ENCODE data around the gene ZNF69. TPM values are rescaled to one million over a fixed set of nuclear protein-coding genes. Genes with fewer than 3 reads are reported as not detected.
"Not testable (repeated sequence)": the region's sequence is repeated elsewhere in the genome, so short reads cannot be mapped to it uniquely, and the experiment has no call there.

The ZNF69 gene
- total RNA-seq, 2 experiments from 2014 or later = 9.7 to 13.9 TPM

- intact Hi-C loops (cut with micrococcal nuclease; ENCODE audit: unreplicated experiment) = no loop called here
- peaks cover 6% of the 10 kb centered on the region for H3K4me1 ChIP-seq (ENCODE audit: insufficient read depth, low read length, poor library complexity, severe bottlenecking)
- ChIA-PET CTCF (ENCODE audit: unreplicated experiment) (no interaction called here), POLR2A (interaction anchor here (0.6 kb wide), 1 partner anchor 559 kb away, joined by 3 read pairs; no protein-coding TSS in a partner anchor)
- H3K4me3 ChIP-seq (ENCODE audit: low read depth, low read length, poor library complexity, severe bottlenecking) = no peak overlapping the region
- no peak overlapping the region for H3K4me2 ChIP-seq (ENCODE audit: low read length)
- no peaks in the 10 kb centered on the region for H3K9me3 ChIP-seq (ENCODE audit: low read length)
- DNase-seq (ENCODE audit: low spot score) = no peak
- no peaks in the 10 kb centered on the region for H3K9me2 ChIP-seq (ENCODE audit: insufficient read depth, low read length)
- H4K20me1 ChIP-seq (ENCODE audit: insufficient read depth, low read length) = no peaks in the 10 kb centered on the region
- no peak overlapping the region for H2AFZ ChIP-seq (ENCODE audit: low read length)
- H3K79me2 ChIP-seq (ENCODE audit: insufficient read depth, low read depth, low read length) = no peaks in the 10 kb centered on the region
- BruUV-seq (replicated peaks) = no TSS peak
- H3K36me3 ChIP-seq (ENCODE audit: insufficient read depth, low read length) = no peaks in the 10 kb centered on the region
- no peak overlapping the region for H3K27ac ChIP-seq (ENCODE audit: low read depth, low read length, poor library complexity, severe bottlenecking)
- TF ChIP-seq CTCF (conservative IDR thresholded peaks at IDR 0.05; ENCODE audit: low read length) (no peak), EZH2phosphoT487 (IDR thresholded peaks at IDR 0.05; ENCODE audit: borderline replicate concordance, low read depth, low read length) (no peak)
These were observed 5.0 kb upstream of the ZNF69 start for GRCh38 chr19:11882606-11883005.

DNA sequence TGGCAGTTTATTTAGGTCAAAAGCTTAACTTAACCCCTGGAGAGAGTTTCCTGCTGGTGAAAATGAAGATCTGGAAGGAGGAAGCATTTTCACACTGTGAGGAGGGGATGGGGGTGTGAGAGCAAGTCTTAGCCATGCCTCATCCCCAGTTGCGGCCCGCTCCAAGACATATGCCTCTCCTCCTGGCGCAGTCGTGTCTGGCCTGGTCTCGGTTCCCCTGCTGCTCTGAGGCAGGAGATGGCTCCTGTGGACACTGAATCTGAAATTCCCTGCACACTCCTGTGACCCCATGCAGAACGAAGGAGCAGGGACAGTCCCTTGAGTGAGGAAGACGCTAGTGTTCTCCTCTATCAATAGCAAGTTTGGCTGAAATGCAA, 360 bp upstream of the ZNF69 start:
- Histone ChIP-seq H3K79me2 (ENCODE audit: insufficient read depth, low read depth, low read length) (no peaks in the 10 kb centered on the region), H3K4me3 (ENCODE audit: low read depth, low read length, poor library complexity, severe bottlenecking) (peak overlapping the region; percentile 83), H3K27ac (ENCODE audit: low read depth, low read length, poor library complexity, severe bottlenecking) (no peak overlapping the region), H3K36me3 (ENCODE audit: insufficient read depth, low read length) (no peaks in the 10 kb centered on the region), H3K4me1 (ENCODE audit: insufficient read depth, low read length, poor library complexity, severe bottlenecking) (peaks cover 14% of the 10 kb centered on the region), H3K4me2 (ENCODE audit: low read length) (peak overlapping the region; percentile 81), H3K9me2 (ENCODE audit: insufficient read depth, low read length) (no peaks in the 10 kb centered on the region), H3K9me3 (ENCODE audit: low read length) (no peaks in the 10 kb centered on the region), H2AFZ (ENCODE audit: low read length) (peak overlapping the region; percentile 97), H4K20me1 (ENCODE audit: insufficient read depth, low read length) (no peaks in the 10 kb centered on the region)
- TF ChIP-seq EZH2phosphoT487 (IDR thresholded peaks at IDR 0.05; ENCODE audit: borderline replicate concordance, low read depth, low read length) (no peak), CTCF (conservative IDR thresholded peaks at IDR 0.05; ENCODE audit: low read length) (no peak)
- BruUV-seq (replicated peaks) = no TSS peak
- CTCF ChIA-PET (ENCODE audit: unreplicated experiment) = interaction anchor here (0.6 kb wide), 1 partner anchor 35 kb away, joined by 3 read pairs; no protein-coding TSS in a partner anchor
- POLR2A ChIA-PET = interaction anchor here (0.6 to 1.4 kb wide), 2 partner anchors 101 to 244 kb away, joined by 3 read pairs; no protein-coding TSS in a partner anchor
- intact Hi-C loops (cut with micrococcal nuclease; ENCODE audit: unreplicated experiment) = no loop called here
- peak; percentile 10 for DNase-seq (ENCODE audit: low spot score)

DNA sequence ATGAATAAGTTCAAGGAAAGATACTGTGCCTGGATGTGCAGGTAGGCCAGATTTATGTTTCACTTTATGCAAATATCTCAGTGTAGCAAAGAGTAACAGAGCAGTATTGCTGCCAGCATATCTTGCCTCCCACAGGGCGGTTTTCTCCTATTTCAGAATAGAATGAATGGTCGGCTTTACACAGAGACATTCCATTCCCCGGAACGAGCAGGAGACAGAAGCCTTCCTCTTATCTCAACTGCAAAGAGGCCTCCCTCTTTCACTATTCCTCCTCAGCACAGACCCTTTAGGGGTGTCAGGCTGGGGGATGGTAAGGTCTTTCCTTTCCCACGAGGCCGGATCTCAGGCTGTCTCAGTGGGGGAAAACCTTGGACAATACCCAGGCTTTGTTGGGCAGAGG, 2.3 kb downstream of the ZNF69 start:
- intact Hi-C loops (cut with micrococcal nuclease; ENCODE audit: unreplicated experiment); H3K36me3 ChIP-seq (ENCODE audit: insufficient read depth, low read length); H3K9me2 ChIP-seq (ENCODE audit: insufficient read depth, low read length); H4K20me1 ChIP-seq (ENCODE audit: insufficient read depth, low read length); CTCF ChIA-PET (ENCODE audit: unreplicated experiment); DNase-seq (ENCODE audit: low spot score); H3K9me3 ChIP-seq (ENCODE audit: low read length); H3K79me2 ChIP-seq (ENCODE audit: insufficient read depth, low read depth, low read length); POLR2A ChIA-PET; H2AFZ ChIP-seq (ENCODE audit: low read length); H3K27ac ChIP-seq (ENCODE audit: low read depth, low read length, poor library complexity, severe bottlenecking); H3K4me3 ChIP-seq (ENCODE audit: low read depth, low read length, poor library complexity, severe bottlenecking); H3K4me2 ChIP-seq (ENCODE audit: low read length): not testable (repeated sequence)
- BruUV-seq (replicated peaks) = TSS peak; percentile 27
- peaks cover 14% of the 10 kb centered on the region for H3K4me1 ChIP-seq (ENCODE audit: insufficient read depth, low read length, poor library complexity, severe bottlenecking)

Measured in OCI-LY7 (cell line).